ENCODE data around the gene PNRC2. TPM values are rescaled to one million over a fixed set of nuclear protein-coding genes. Genes with fewer than 3 reads are reported as not detected.

PNRC2 gene
- total RNA-seq, 1 donor from 2014 or later: 106 TPM

GRCh38 chr1:23966973-23967493, 7.4 kb downstream of the PNRC2 start:
- Mint-ChIP-seq H3K36me3 (ENCODE audit: unreplicated experiment) (no peaks in the 10 kb centered on the region), H3K9me3 (ENCODE audit: unreplicated experiment) (no peaks in the 10 kb centered on the region), H3K4me3 (ENCODE audit: unreplicated experiment) (no peak overlapping the region), H3K27me3 (ENCODE audit: unreplicated experiment) (no peaks in the 10 kb centered on the region), H3K27ac (ENCODE audit: unreplicated experiment) (no peak overlapping the region), H3K4me1 (ENCODE audit: low read depth, unreplicated experiment) (peaks cover 2% of the 10 kb centered on the region)
- no peak for DNase-seq
- no peak for TF ChIP-seq CTCF (IDR thresholded peaks at IDR 0.05; ENCODE audit: partially characterized antibody, unreplicated experiment)

- Mint-ChIP-seq H3K36me3 (ENCODE audit: unreplicated experiment) (no peaks in the 10 kb centered on the region), H3K27me3 (ENCODE audit: unreplicated experiment) (no peaks in the 10 kb centered on the region), H3K9me3 (ENCODE audit: unreplicated experiment) (no peaks in the 10 kb centered on the region), H3K27ac (ENCODE audit: unreplicated experiment) (peak overlapping the region; percentile 8), H3K4me1 (ENCODE audit: low read depth, unreplicated experiment) (no peaks in the 10 kb centered on the region), H3K4me3 (ENCODE audit: unreplicated experiment) (no peak overlapping the region)
- no peak for TF ChIP-seq CTCF (IDR thresholded peaks at IDR 0.05; ENCODE audit: partially characterized antibody, unreplicated experiment)
- DNase-seq: no peak
Measured at GRCh38 chr1:23967871-23968270, 8.2 kb downstream of the PNRC2 start.

GRCh38 chr1:23977187-23977853, 17.7 kb downstream of the PNRC2 start:
- DNase-seq: no peak
- TF ChIP-seq CTCF (IDR thresholded peaks at IDR 0.05; ENCODE audit: partially characterized antibody, unreplicated experiment): no peak
- Mint-ChIP-seq H3K4me3 (ENCODE audit: unreplicated experiment) (peak overlapping the region; percentile 95), H3K36me3 (ENCODE audit: unreplicated experiment) (no peaks in the 10 kb centered on the region), H3K4me1 (ENCODE audit: low read depth, unreplicated experiment) (peaks cover 32% of the 10 kb centered on the region), H3K9me3 (ENCODE audit: unreplicated experiment) (peaks cover 2% of the 10 kb centered on the region), H3K27ac (ENCODE audit: unreplicated experiment) (no peak overlapping the region), H3K27me3 (ENCODE audit: unreplicated experiment) (peaks cover 3% of the 10 kb centered on the region)

GRCh38 chr1:23977854-23978191, 18.2 kb downstream of the PNRC2 start:
- H3K36me3 Mint-ChIP-seq (ENCODE audit: unreplicated experiment): no peaks in the 10 kb centered on the region
- peaks cover 32% of the 10 kb centered on the region for H3K4me1 Mint-ChIP-seq (ENCODE audit: low read depth, unreplicated experiment)
- peak overlapping the region; percentile 95 for H3K4me3 Mint-ChIP-seq (ENCODE audit: unreplicated experiment)
- TF ChIP-seq CTCF (IDR thresholded peaks at IDR 0.05; ENCODE audit: partially characterized antibody, unreplicated experiment): no peak
- peaks cover 2% of the 10 kb centered on the region for H3K9me3 Mint-ChIP-seq (ENCODE audit: unreplicated experiment)
- no peak for DNase-seq
- H3K27me3 Mint-ChIP-seq (ENCODE audit: unreplicated experiment): peaks cover 3% of the 10 kb centered on the region
- peak overlapping the region; percentile 95 for H3K27ac Mint-ChIP-seq (ENCODE audit: unreplicated experiment)

- no peaks in the 10 kb centered on the region for H3K36me3 Mint-ChIP-seq (ENCODE audit: unreplicated experiment)
- H3K4me3 Mint-ChIP-seq (ENCODE audit: unreplicated experiment): peak overlapping the region; percentile 95
- H3K9me3 Mint-ChIP-seq (ENCODE audit: unreplicated experiment): peaks cover 2% of the 10 kb centered on the region
- peaks cover 3% of the 10 kb centered on the region for H3K27me3 Mint-ChIP-seq (ENCODE audit: unreplicated experiment)
- peaks cover 32% of the 10 kb centered on the region for H3K4me1 Mint-ChIP-seq (ENCODE audit: low read depth, unreplicated experiment)
- no peak for DNase-seq
- no peak for TF ChIP-seq CTCF (IDR thresholded peaks at IDR 0.05; ENCODE audit: partially characterized antibody, unreplicated experiment)
- peak overlapping the region; percentile 95 for H3K27ac Mint-ChIP-seq (ENCODE audit: unreplicated experiment)
Measured at GRCh38 chr1:23978805-23979204, 19.2 kb downstream of the PNRC2 start.
